Activated T-cell treated with anti-CD3 and anti-CD28 coated beads for 48 hours (primary cell): ENCODE results near the gene RNF217.
A peak's percentile ranks its signal among the peaks of the same experiment; 100 is the strongest.
"Not testable (repeated sequence)": the region's sequence is repeated elsewhere in the genome, so short reads cannot be mapped to it uniquely, and the experiment has no call there.

ENCODE experiments used
- DNase-seq: peaks from one replicate; pipeline ENCODE4 v3.0.0-alpha.2; 2020; ENCODE audit warnings: low read depth

The RNF217 gene

GRCh38 chr6:124961777-124962638 is at the start of gene RNF217:
TSS of gene RNF217 (plus strand) at chr6:124962437. CDS start at chr6:124962545, 108 bp downstream.
- DNase-seq, result peak; percentile 4

GRCh38 chr6:124913056-124913455 is 49.2 kb upstream of the RNF217 start:
- no peak for DNase-seq

DNA sequence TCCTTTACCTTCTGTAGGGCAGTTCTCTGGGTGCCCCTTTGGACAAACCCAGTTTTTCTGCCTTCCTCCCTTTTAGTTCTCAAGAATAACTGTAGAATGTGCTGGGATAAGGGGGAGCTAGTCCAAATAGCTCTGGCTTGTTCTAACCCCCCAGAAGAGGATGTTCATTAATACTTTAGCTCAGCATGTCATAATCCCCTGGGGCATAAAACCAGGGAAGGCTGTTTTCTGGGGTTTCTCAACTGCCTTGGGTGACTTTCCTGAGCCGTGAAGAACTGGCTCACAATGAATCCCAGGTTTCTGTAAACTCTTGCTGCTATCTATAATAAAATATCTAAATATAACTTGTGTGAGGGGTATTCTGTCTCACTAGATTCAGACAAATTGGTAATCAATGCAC is 44.5 kb upstream of the RNF217 start:
- no peak for DNase-seq

GRCh38 chr6:124919703-124920102 is 42.5 kb upstream of the RNF217 start:
- DNase-seq, result not testable (repeated sequence)

DNA sequence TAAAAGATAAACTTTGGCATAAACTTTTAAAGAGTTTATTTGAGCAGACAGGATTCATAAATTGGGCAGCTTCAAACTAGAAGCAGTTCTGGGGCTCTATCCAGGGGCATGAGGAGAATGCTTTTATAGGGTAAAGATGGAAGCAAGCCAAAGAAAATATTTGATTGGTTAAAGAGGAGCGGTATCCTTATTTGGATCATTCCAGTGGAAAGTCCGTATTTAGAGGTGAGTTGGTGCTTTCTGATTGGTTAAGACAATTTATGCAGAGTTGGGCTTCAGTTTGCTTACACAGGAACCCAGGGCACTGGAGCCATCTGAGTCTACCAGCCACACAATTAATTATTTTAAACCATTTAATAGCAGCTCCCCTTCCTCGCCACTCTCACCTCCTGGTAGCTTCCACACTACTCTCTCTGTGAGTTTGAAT is 37.9 kb upstream of the RNF217 start:
- no peak for DNase-seq

DNA sequence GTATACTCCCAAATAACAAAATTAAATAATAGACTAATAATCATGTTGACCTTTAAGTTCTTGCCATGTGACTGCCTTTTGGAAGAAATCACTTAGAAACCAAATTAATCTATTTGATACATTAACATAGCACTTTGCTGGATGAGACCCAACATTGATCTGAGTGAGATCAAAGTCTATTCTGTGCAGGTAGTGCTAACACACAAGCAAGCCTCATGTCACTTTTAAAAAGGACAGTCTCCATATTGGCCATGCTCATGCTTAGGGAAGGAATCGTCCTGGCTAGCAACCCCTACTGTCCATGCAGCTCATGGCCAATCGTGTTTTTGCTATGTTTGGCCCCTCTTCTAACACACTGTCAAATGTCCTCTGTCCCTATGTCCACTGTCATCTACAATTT is 35.8 kb upstream of the RNF217 start:
- DNase-seq, result no peak

DNA sequence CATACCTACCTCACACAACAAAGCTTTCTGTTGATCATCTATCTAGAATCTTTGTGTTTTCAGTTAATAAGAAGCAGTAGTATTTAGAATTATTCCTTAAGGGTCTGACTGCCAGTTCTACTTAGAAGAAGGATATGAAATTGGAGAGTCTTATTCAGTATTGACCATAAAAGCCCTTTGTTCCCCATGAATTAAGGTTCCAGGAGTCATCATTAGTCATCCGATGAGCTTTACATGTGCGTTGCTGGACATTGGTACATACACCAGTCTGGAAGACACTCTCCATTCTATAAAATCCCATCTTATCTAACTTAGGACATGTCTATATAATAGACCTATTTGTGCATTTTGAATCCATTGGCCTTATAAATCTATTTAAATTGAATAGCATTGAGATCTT is 34.4 kb upstream of the RNF217 start:
- DNase-seq, result no peak

GRCh38 chr6:124928851-124929250 is 33.4 kb upstream of the RNF217 start:
- no peak for DNase-seq

DNA sequence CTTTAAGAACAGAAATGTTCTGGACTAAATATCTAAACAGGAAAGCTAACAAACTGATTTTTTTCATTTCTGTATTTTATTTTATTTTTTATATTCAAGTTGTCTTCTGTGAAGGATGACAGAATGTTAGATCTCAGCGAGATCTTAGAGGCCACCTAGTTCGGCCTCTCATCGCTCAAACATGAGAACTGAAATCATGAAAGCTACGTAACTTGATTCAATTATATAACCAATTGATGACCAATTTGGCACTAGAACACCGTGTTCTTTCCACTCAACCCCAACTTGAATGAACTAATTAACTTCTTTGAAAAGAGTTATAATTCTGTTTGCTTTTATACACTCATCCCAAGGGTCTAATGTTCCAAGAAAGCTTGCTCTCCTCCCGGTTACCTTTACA is 24.6 kb upstream of the RNF217 start:
- DNase-seq, result no peak

- no peak for DNase-seq
Observed at GRCh38 chr6:124941259-124941658, 21.0 kb upstream of the RNF217 start.

GRCh38 chr6:124943658-124944057 is 18.6 kb upstream of the RNF217 start:
- no peak for DNase-seq

GRCh38 chr6:124947971-124948451 is 14.2 kb upstream of the RNF217 start:
- DNase-seq, result no peak

- no peak for DNase-seq
Observed at GRCh38 chr6:124949706-124950105, 12.5 kb upstream of the RNF217 start.

GRCh38 chr6:124953808-124954207 is 8.4 kb upstream of the RNF217 start:
- no peak for DNase-seq

GRCh38 chr6:124955108-124955856 is 7.0 kb upstream of the RNF217 start:
- no peak for DNase-seq

GRCh38 chr6:124956018-124956417 is 6.2 kb upstream of the RNF217 start:
- DNase-seq, result no peak

DNA sequence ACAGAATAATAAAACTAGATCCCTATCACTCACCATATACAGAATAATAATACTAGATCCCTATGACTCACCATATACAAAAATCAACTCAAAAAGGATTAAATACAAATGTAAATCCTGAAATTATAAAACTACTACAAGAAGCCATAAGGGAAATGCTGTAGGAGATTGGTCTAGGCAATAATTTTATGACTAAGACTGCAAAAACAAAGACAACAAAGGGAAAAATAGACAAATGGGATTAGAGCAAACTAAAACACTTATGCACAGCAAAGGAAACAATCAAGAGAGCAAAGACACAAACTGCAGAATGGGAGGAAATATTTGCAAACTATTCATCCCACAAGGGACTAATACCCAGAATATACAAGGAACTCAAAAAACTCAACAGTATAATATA is 4.1 kb upstream of the RNF217 start:
- DNase-seq, result no peak

- DNase-seq, result no peak
Observed at GRCh38 chr6:124958759-124959354, 3.4 kb upstream of the RNF217 start.

DNA sequence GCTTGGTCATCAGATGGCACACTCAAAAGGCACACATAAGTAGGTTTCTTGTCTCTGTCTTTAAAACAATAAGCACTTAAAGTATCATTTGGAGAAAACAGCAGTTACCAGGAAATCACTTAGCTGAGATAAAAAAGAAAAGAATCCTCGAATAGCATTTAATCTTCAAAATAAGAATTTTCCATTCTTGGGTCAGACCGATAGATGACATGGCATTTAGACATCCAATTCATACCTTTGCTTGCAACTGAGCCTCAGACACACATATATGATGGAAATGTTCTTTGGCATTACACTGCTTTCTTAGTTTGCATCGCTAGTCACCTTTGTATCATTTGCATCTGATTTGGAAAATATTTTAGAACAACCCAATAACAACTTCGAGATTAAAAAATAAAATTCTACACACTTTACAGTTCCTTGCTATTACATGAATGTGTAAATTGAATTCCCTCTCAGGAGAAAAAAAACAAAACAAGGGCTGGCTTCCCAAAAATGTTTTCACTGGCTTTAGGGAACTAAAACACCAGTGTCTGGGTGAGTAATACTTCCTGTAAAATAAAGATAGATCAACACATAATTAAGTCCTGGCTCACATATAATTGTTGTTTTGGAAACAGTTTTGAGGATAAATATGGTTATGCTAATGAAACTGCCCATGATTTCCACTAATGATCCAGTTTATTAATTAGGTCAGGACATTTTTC is 1.3 kb upstream of the RNF217 start:
- no peak for DNase-seq

DNA sequence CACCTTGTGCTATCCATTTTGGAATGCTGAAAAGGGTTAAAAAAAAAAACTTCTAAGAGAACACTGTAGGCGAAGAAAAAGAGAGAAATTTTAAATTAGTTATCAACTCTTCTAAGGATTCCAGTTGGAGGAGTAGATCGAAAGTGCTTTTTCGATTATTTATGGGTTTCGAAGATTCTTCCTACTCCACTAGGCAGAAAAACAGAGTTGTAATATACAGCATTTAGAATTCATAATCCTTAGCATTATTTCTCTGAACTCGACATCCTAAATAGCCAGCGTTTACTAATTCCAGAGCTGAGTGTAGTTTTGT is 817 bp upstream of the RNF217 start:
- DNase-seq, result no peak

GRCh38 chr6:124962639-124963415 is 590 bp downstream of the RNF217 start:
- peak; percentile 2 for DNase-seq

GRCh38 chr6:124963416-124963785 is 1.2 kb downstream of the RNF217 start:
- no peak for DNase-seq
